ENCODE data around the gene LGALS9B. TPM values are rescaled to one million over a fixed set of nuclear protein-coding genes. Genes with fewer than 3 reads are reported as not detected.
A peak's percentile ranks its signal among the peaks of the same experiment; 100 is the strongest.
"Not testable (repeated sequence)": the region's sequence is repeated elsewhere in the genome, so short reads cannot be mapped to it uniquely, and the experiment has no call there.

Gene LGALS9B
- total RNA-seq, 1 donor from 2014 or later, result not detected

- ATAC-seq; H3K36me3 ChIP-seq; intact Hi-C loops (cut with DNase I); H3K4me1 ChIP-seq; H3K27ac ChIP-seq; DNase-seq; H3K9me3 ChIP-seq; H3K4me3 ChIP-seq; H3K27me3 ChIP-seq: not testable (repeated sequence)
Observed at GRCh38 chr17:20453820-20454434, 13.4 kb downstream of the LGALS9B start.

DNA sequence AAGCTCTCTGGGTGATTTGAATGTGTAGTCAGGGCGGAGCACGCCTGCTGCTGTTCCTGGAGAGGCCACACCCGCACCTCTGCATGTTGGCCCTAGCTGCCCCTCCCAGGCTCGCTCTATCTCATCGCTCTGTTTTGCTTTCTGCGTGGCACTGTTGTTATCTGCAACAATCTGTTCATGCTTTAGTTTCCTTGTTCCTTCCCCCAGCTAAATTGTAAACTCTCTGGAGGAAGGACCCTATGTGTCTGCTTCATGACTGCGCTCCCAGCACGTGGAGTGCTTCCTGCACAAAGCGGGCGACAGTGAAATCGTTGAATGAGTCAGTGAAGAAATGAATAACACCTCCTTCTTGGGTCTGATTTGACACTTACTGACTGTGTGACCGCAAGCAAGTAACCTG lies 16.5 kb downstream of the LGALS9B start:
- H3K36me3 ChIP-seq; intact Hi-C loops (cut with DNase I); H3K27ac ChIP-seq; H3K9me3 ChIP-seq; H3K4me3 ChIP-seq; DNase-seq; H3K27me3 ChIP-seq; ATAC-seq; H3K4me1 ChIP-seq: not testable (repeated sequence)

DNA sequence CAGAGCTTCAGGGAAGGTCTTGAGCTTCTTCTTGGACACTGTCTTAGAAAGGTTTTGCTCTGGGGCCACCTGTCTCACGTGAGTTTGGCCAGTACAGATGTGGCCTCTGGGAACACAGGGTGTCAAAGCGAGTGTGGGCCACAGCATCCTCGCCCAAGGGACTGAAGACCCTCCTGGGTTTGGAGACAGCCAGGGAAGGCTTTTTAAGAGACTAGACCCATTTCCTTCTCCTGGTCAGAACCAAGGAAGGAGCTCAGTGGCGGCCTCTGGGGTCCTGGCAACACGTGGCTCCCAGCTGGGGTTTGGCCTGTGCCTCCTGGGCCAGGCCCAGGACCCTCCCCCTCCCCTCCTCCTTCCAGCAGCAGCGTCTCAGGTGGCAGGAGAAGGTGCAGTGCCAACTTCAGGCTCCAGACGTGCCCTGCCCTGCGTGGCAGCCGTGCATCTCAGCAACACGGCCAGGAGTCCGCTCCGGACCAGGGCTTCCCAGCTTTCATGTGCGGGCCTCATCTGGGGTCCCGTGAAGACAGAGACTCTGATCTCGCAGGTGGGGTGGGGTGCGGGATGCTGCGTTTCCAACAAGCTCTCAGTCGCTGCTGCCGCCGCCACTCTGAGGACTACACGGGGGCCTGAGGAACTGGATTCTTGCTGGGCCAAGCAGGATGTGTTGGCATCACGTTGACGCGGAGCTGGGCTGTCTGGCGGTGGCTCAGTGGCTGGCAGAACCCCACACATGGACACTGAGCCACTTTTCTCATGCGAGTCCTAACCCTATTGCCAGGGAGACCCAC lies 19.6 kb downstream of the LGALS9B start:
- intact Hi-C loops (cut with DNase I); H3K36me3 ChIP-seq; H3K27me3 ChIP-seq; H3K4me3 ChIP-seq; H3K4me1 ChIP-seq; DNase-seq; H3K27ac ChIP-seq; ATAC-seq; H3K9me3 ChIP-seq: not testable (repeated sequence)

DNA sequence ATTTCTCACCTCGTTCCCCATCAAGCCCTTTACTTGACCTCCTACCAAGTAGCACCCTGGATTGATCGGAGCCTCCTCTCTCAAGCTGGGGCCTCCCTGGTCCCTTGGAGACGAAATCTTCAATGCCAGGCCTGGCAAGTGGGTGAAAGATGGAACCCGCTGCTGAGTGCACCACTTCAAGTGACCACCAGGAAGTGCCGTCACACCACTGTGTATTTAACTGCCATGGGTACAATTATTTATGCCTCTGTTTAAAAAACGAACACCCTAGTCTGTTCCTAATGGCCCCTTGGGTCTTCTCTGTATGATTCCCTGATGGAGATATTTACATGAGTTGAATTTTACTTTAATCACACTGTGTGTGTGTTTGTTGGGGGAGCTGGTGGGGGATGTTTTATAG lies 20.4 kb downstream of the LGALS9B start:
- H3K36me3 ChIP-seq; H3K9me3 ChIP-seq; H3K4me3 ChIP-seq; ATAC-seq; intact Hi-C loops (cut with DNase I); DNase-seq; H3K27ac ChIP-seq; H3K4me1 ChIP-seq; H3K27me3 ChIP-seq: not testable (repeated sequence)

GRCh38 chr17:20444581-20445236 lies 22.6 kb downstream of the LGALS9B start:
- H3K9me3 ChIP-seq; H3K4me1 ChIP-seq; H3K36me3 ChIP-seq; DNase-seq; ATAC-seq; H3K4me3 ChIP-seq; H3K27ac ChIP-seq; intact Hi-C loops (cut with DNase I); H3K27me3 ChIP-seq: not testable (repeated sequence)

DNA sequence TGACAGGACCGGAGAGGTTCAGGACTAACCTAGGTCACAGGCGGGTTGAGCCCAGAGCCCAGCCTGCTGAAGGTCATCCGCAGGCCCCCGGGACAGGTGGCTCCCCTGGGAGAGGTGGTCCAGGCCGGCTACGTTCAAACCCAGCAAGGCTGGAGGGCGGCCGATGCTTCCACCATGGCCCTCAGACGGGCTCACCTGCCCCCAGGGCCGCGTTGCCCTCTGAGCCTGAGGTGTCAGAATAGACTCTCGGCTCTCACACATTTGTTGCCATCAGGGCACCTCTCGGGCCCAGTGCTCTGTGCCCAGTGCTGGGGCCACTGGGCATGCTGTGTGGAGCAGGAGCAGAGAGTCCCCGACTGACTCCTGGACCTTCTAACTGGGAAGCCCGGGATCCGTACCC lies 23.2 kb downstream of the LGALS9B start:
- H3K4me1 ChIP-seq; H3K27me3 ChIP-seq; H3K9me3 ChIP-seq; DNase-seq; H3K4me3 ChIP-seq; H3K27ac ChIP-seq; intact Hi-C loops (cut with DNase I); H3K36me3 ChIP-seq: not testable (repeated sequence)
- peak; percentile 6 for ATAC-seq

DNA sequence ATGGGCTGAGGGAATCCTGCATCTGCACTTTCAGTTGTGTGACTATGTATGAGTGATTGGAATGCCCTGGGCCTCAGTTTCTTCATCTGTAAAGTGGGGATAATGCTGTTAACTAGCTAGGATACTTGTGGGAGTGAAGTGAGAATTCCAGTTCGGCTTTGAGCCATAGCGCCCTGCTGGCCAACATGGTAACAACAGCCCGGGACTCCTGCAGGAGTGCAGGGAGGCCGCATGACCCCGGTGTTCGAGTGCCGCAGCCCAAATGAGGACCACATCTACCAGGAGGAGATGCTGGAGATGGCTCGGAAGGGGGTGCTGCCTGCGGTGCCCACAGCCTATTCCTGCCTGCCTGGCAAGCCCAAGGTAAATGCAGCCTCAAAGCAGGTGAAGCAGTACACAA lies 23.7 kb downstream of the LGALS9B start:
- DNase-seq; H3K27me3 ChIP-seq; H3K36me3 ChIP-seq; H3K9me3 ChIP-seq; ATAC-seq; intact Hi-C loops (cut with DNase I); H3K27ac ChIP-seq; H3K4me3 ChIP-seq; H3K4me1 ChIP-seq: not testable (repeated sequence)

DNA sequence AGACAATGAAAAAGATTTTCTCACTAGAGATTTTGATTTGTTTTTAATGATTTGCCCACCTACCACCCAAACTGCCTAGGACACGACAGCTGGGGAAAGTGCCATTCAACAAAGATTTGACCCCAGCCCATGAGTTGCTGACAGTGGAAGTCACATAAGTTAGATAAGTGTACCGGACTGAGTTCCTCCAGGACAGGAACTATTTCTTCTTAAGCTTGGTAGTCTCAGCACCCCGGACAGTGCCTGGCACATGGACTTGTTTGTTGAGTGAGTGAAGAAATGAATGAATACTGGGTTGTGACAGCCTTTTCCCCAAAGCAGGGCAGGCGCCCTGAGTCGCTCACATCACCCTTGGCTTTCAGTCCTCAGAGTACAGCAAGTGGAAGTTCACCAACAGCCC lies 26.7 kb downstream of the LGALS9B start:
- H3K27ac ChIP-seq; H3K4me3 ChIP-seq; intact Hi-C loops (cut with DNase I); H3K36me3 ChIP-seq; H3K27me3 ChIP-seq; H3K9me3 ChIP-seq; DNase-seq; ATAC-seq; H3K4me1 ChIP-seq: not testable (repeated sequence)

GRCh38 chr17:20435166-20435565 lies 32.2 kb downstream of the LGALS9B start:
- H3K4me1 ChIP-seq; H3K4me3 ChIP-seq; ATAC-seq; H3K27me3 ChIP-seq; H3K36me3 ChIP-seq; H3K9me3 ChIP-seq; H3K27ac ChIP-seq; intact Hi-C loops (cut with DNase I); DNase-seq: not testable (repeated sequence)

GRCh38 chr17:20433382-20433781 lies 34.0 kb downstream of the LGALS9B start:
- intact Hi-C loops (cut with DNase I); H3K4me1 ChIP-seq; ATAC-seq; H3K9me3 ChIP-seq; H3K27ac ChIP-seq; H3K4me3 ChIP-seq; DNase-seq; H3K36me3 ChIP-seq; H3K27me3 ChIP-seq: not testable (repeated sequence)

- H3K9me3 ChIP-seq; H3K36me3 ChIP-seq; H3K27ac ChIP-seq; intact Hi-C loops (cut with DNase I); H3K4me3 ChIP-seq; H3K4me1 ChIP-seq; ATAC-seq; DNase-seq; H3K27me3 ChIP-seq: not testable (repeated sequence)
Observed at GRCh38 chr17:20427264-20427663, 40.1 kb downstream of the LGALS9B start.

- H3K4me1 ChIP-seq; intact Hi-C loops (cut with DNase I); H3K4me3 ChIP-seq; DNase-seq; H3K9me3 ChIP-seq; H3K36me3 ChIP-seq; H3K27me3 ChIP-seq; ATAC-seq; H3K27ac ChIP-seq: not testable (repeated sequence)
Observed at GRCh38 chr17:20422826-20423225, 44.5 kb downstream of the LGALS9B start.

GRCh38 chr17:20418838-20419237 lies 48.5 kb downstream of the LGALS9B start:
- DNase-seq; H3K9me3 ChIP-seq; H3K4me3 ChIP-seq; H3K4me1 ChIP-seq; H3K36me3 ChIP-seq; H3K27me3 ChIP-seq; H3K27ac ChIP-seq; ATAC-seq; intact Hi-C loops (cut with DNase I): not testable (repeated sequence)

- H3K36me3 ChIP-seq; H3K27me3 ChIP-seq; H3K9me3 ChIP-seq; H3K4me3 ChIP-seq; H3K4me1 ChIP-seq; DNase-seq; ATAC-seq; intact Hi-C loops (cut with DNase I); H3K27ac ChIP-seq: not testable (repeated sequence)
Observed at GRCh38 chr17:20417492-20418080, 49.8 kb downstream of the LGALS9B start.

Measured in upper lobe of right lung (tissue), 1 donor.